ENCODE results near the gene PRMT9. TPM values are rescaled to one million over a fixed set of nuclear protein-coding genes. Genes with fewer than 3 reads are reported as not detected.

PRMT9 gene
- total RNA-seq, 2 experiments from 2014 or later = 12.0 to 12.5 TPM

- no peaks in the 10 kb centered on the region for H3K9me3 Mint-ChIP-seq
- H3K27me3 Mint-ChIP-seq = no peaks in the 10 kb centered on the region
- H3K4me1 Mint-ChIP-seq = no peaks in the 10 kb centered on the region
- POLR2A ChIA-PET = no interaction called here
- no peak overlapping the region for H3K27ac Mint-ChIP-seq
- ATAC-seq (ENCODE audit: low read depth) (no peak), DNase-seq (no peak)
- H3K4me3 Mint-ChIP-seq = no peak overlapping the region
- peaks cover 26% of the 10 kb centered on the region for H3K36me3 Mint-ChIP-seq
Observed at GRCh38 chr4:147628415-147628814, 55.5 kb downstream of the PRMT9 start.

DNA sequence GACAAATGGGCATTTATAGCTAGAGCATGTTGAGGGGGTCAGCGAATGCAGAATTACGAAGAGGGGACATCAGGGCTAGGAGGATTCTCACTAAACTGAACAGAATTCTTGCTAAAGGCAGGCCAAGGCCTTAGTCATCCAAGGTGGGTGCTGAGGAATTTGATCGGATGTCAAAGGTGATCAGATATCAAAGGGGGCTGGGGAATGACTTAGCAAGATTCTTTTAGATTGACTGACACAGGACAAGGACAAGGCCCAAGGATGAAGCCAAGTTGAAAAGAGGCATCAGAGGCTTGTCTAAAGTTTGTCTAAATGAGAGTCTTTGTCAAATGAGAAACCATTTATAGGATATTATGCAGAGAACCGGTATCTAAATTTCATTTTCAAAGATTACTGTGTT lies 57.1 kb downstream of the PRMT9 start:
- no peak for DNase-seq
- peaks cover 25% of the 10 kb centered on the region for H3K36me3 Mint-ChIP-seq
- ATAC-seq (ENCODE audit: low read depth) = no peak
- no peak overlapping the region for H3K27ac Mint-ChIP-seq
- H3K9me3 Mint-ChIP-seq = no peaks in the 10 kb centered on the region
- peaks cover 1% of the 10 kb centered on the region for H3K4me1 Mint-ChIP-seq
- POLR2A ChIA-PET = interaction anchor here (1.2 to 1.5 kb wide), 2 partner anchors 9 to 57 kb away, joined by 3 to 4 read pairs; partner anchors contain the start of genes PRMT9 and TMEM184C
- no peaks in the 10 kb centered on the region for H3K27me3 Mint-ChIP-seq
- no peak overlapping the region for H3K4me3 Mint-ChIP-seq

- no peak overlapping the region for H3K4me3 Mint-ChIP-seq
- H3K4me1 Mint-ChIP-seq = peaks cover 5% of the 10 kb centered on the region
- DNase-seq = no peak
- ATAC-seq (ENCODE audit: low read depth) = no peak
- H3K27ac Mint-ChIP-seq = no peak overlapping the region
- H3K36me3 Mint-ChIP-seq = peaks cover 25% of the 10 kb centered on the region
- H3K27me3 Mint-ChIP-seq = no peaks in the 10 kb centered on the region
- POLR2A ChIA-PET = interaction anchor here (1.5 kb wide), 1 partner anchor 8 kb away, joined by 4 read pairs; the partner anchor contains the start of gene TMEM184C
- no peaks in the 10 kb centered on the region for H3K9me3 Mint-ChIP-seq
Observed at GRCh38 chr4:147625733-147626132, 58.2 kb downstream of the PRMT9 start.

DNA sequence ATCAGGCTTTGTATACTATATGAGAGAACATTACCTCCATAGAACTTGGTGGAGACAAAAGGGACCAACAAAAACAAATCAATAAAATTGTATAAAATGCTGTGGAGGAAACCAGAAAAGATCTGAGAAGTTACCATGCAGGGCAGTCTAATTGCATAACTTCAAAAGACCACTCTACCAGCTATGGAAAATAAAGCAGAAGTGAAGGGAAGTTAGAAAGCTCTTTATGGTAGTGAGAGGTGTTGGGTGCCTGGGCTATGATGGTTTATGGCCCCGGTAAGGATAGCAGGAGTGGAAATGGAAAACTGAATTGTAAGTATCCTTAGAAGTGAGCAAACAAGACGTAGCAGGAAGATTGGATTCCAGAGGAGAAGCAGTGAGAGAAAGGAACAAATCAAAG lies 63.6 kb downstream of the PRMT9 start:
- DNase-seq = no peak
- Mint-ChIP-seq H3K4me1 (peaks cover 21% of the 10 kb centered on the region), H3K4me3 (peak overlapping the region; percentile 46), H3K27ac (no peak overlapping the region), H3K36me3 (peaks cover 18% of the 10 kb centered on the region), H3K27me3 (peaks cover 2% of the 10 kb centered on the region), H3K9me3 (no peaks in the 10 kb centered on the region)
- POLR2A ChIA-PET = no interaction called here
- ATAC-seq (ENCODE audit: low read depth) = no peak

DNA sequence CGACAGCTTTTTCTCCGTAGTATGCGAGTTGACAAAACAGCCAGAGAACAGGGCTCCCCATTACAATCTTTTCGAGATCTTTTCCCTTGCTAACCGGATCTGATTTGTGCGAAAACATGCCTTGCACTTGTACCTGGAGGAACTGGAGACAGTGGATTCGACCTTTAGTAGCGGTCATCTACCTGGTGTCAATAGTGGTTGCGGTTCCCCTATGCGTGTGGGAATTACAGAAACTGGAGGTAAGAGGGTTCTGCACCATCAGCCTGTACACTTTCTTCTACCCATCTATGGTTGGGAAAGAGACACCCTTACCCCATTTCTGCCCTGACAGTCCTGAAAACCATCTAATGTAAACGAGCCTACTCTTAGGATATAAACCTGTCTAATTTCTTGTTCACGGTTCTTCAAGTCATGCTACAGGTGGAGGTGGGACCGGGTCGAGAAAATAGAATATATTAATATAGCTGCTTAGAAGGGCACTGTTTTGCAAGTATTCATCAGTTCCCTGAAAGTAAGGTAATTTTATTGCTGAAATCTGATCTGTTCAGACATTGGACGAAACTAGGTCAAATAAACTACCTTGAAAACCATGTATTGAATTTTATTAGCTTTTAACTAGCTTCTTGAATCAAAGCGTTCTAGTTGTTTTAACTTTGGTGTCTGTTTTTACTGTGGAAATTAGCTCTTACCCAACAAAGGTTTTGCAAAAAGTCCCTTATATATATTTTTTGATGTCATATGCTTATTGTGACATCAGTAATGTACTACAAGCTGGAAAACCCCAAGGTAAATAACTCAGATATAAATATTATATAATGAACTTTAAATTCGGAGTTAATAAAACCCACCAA lies 65.9 kb downstream of the PRMT9 start:
- Mint-ChIP-seq H3K4me1 (peaks cover 21% of the 10 kb centered on the region), H3K36me3 (peaks cover 18% of the 10 kb centered on the region), H3K27ac (peak overlapping the region; percentile 98), H3K27me3 (peaks cover 11% of the 10 kb centered on the region), H3K9me3 (no peaks in the 10 kb centered on the region), H3K4me3 (peak overlapping the region; percentile 97)
- ATAC-seq (ENCODE audit: low read depth) = peak; percentile 0
- POLR2A ChIA-PET = interaction anchor here (1.1 to 3.1 kb wide), 6 partner anchors 9 to 249 kb away, joined by 3 to 53 read pairs (median 6); partner anchors contain the start of genes ARHGAP10 and PRMT9
- DNase-seq = no peak

- H3K4me1 Mint-ChIP-seq = peaks cover 20% of the 10 kb centered on the region
- peak within 1 kb of the TSS; percentile 97 for H3K4me3 Mint-ChIP-seq
- peaks cover 17% of the 10 kb centered on the region for H3K36me3 Mint-ChIP-seq
- H3K27ac Mint-ChIP-seq = peak within 1 kb of the TSS; percentile 98
- peaks cover 12% of the 10 kb centered on the region for H3K27me3 Mint-ChIP-seq
- DNase-seq (peak; percentile 98), ATAC-seq (ENCODE audit: low read depth) (peak; percentile 98)
- POLR2A ChIA-PET = interaction anchor here (0.8 to 3.1 kb wide), 8 partner anchors 9 to 825 kb away, joined by 3 to 53 read pairs (median 4); partner anchors contain the start of genes ARHGAP10, NR3C2 and PRMT9
- no peaks in the 10 kb centered on the region for H3K9me3 Mint-ChIP-seq
Observed at GRCh38 chr4:147617173-147617840, 66.7 kb downstream of the PRMT9 start, which contains the start of gene TMEM184C. TMEM184C (plus strand) TSS chr4:147617397; CDS start chr4:147617957, 560 bp downstream.

- DNase-seq (no peak), ATAC-seq (ENCODE audit: low read depth) (peak; percentile 0)
- POLR2A ChIA-PET = interaction anchor here (0.8 to 3.1 kb wide), 8 partner anchors 10 to 825 kb away, joined by 3 to 53 read pairs (median 4); partner anchors contain the start of genes ARHGAP10, NR3C2 and PRMT9
- Mint-ChIP-seq H3K27ac (peak overlapping the region; percentile 98), H3K4me1 (peaks cover 20% of the 10 kb centered on the region), H3K27me3 (peaks cover 12% of the 10 kb centered on the region), H3K4me3 (peak overlapping the region; percentile 97), H3K36me3 (peaks cover 15% of the 10 kb centered on the region), H3K9me3 (no peaks in the 10 kb centered on the region)
Observed at GRCh38 chr4:147616849-147617172, 67.2 kb downstream of the PRMT9 start.

DNA sequence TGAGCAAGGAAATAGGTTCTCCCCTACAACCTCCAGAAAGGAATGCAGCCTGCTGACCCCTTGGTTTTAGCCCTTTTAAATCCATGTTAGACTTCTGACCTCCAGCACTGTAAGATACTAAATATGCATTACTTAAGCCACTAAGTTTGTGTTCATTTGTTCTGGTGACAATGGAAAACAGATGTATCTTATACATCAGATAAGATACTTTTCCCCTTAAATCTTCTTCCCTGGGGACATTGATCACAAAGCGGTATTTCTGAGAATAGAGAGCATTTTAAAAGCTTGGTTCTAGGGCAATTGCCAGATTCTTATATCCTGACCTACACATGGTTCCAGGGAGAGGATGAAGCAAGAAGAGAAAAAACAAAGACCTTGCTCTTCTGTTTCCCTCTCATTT lies 73.3 kb downstream of the PRMT9 start:
- DNase-seq (no peak), ATAC-seq (ENCODE audit: low read depth) (no peak)
- H3K9me3 Mint-ChIP-seq = no peaks in the 10 kb centered on the region
- H3K4me3 Mint-ChIP-seq = no peak overlapping the region
- peaks cover 17% of the 10 kb centered on the region for H3K27me3 Mint-ChIP-seq
- no peak overlapping the region for H3K27ac Mint-ChIP-seq
- no peaks in the 10 kb centered on the region for H3K4me1 Mint-ChIP-seq
- POLR2A ChIA-PET = no interaction called here
- H3K36me3 Mint-ChIP-seq = no peaks in the 10 kb centered on the region

DNA sequence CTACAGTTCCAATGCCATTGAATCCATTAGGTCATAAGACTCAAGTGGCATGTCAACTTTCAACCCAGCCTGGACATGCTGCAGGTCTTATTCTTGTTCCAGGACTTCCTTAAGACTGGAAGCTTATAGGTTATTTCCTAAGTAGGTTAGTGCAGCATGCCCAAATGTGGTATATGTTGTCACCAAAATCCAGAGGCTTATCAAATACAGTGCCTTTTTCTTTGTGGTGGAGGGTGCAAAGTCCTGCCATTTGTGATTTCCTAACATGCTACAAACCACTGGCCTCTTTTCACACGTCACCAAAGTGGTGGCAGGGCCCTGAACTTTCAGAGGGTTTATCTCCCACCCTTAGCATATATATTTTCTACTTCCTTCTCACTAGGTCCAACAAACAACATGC lies 76.5 kb downstream of the PRMT9 start:
- Mint-ChIP-seq H3K4me1 (no peaks in the 10 kb centered on the region), H3K27ac (no peak overlapping the region)

GRCh38 chr4:147605499-147605898 lies 78.5 kb downstream of the PRMT9 start:
- POLR2A ChIA-PET = no interaction called here
- Mint-ChIP-seq H3K4me3 (no peak overlapping the region), H3K9me3 (no peaks in the 10 kb centered on the region), H3K27ac (no peak overlapping the region), H3K36me3 (no peaks in the 10 kb centered on the region), H3K4me1 (no peaks in the 10 kb centered on the region), H3K27me3 (peaks cover 3% of the 10 kb centered on the region)
- ATAC-seq (ENCODE audit: low read depth) (no peak), DNase-seq (no peak)

More for the DNA sequence above, 76.5 kb downstream of the PRMT9 start:
- no peak for ATAC-seq (ENCODE audit: low read depth)
- Mint-ChIP-seq H3K36me3 (no peaks in the 10 kb centered on the region), H3K4me3 (no peak overlapping the region), H3K27me3 (peaks cover 5% of the 10 kb centered on the region), H3K9me3 (no peaks in the 10 kb centered on the region)
- DNase-seq = no peak
- POLR2A ChIA-PET = no interaction called here

DNA sequence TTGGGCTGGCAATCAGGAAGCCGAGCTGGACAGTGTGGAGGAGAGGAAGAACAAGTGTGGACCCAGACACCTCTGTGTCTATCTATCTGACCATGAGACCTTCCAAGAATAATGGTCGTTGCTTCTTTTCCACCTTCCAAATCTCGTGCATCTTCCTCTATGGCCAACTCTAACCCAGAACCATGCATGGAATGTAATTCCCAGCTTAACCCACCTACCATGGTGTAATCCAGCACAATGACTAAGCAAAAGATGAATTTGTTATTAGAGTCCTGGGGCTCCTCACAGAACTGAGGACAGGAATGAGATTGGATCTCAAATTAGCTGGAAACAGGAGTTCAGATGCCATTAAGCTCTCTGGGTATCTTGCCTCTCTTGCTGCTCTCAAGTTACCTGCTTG lies 84.2 kb downstream of the PRMT9 start:
- no peaks in the 10 kb centered on the region for H3K36me3 Mint-ChIP-seq

DNA sequence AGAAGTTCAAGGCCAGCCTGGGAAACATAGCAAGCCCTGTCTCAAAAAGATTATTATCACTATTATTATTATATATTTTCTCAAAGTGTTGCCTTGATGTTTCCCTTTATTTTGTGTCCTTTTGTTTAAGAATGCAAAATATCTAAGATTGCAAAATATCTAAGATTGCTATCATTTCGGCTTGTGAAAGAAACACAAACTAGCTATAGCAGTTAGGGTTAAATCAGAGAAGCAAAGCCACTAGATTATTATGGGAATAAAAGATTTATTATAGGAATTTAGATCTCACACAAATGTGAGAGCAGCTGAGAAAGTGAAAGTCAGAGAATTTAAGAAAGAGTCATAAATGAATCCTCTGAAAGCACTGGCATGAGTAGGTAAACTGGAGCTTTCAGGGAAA lies 84.8 kb downstream of the PRMT9 start:
- H3K27ac Mint-ChIP-seq = no peak overlapping the region
- H3K4me3 Mint-ChIP-seq = no peak overlapping the region
- no peaks in the 10 kb centered on the region for H3K36me3 Mint-ChIP-seq
- POLR2A ChIA-PET = no interaction called here
- DNase-seq (no peak), ATAC-seq (ENCODE audit: low read depth) (no peak)
- peaks cover 6% of the 10 kb centered on the region for H3K4me1 Mint-ChIP-seq
- peaks cover 3% of the 10 kb centered on the region for H3K27me3 Mint-ChIP-seq
- H3K9me3 Mint-ChIP-seq = no peaks in the 10 kb centered on the region

More for the DNA sequence above, 84.2 kb downstream of the PRMT9 start:
- no peak overlapping the region for H3K27ac Mint-ChIP-seq
- peaks cover 3% of the 10 kb centered on the region for H3K4me1 Mint-ChIP-seq
- no peak for ATAC-seq (ENCODE audit: low read depth)
- peaks cover 3% of the 10 kb centered on the region for H3K27me3 Mint-ChIP-seq
- H3K9me3 Mint-ChIP-seq = no peaks in the 10 kb centered on the region
- no peak for DNase-seq
- POLR2A ChIA-PET = no interaction called here
- no peak overlapping the region for H3K4me3 Mint-ChIP-seq

DNA sequence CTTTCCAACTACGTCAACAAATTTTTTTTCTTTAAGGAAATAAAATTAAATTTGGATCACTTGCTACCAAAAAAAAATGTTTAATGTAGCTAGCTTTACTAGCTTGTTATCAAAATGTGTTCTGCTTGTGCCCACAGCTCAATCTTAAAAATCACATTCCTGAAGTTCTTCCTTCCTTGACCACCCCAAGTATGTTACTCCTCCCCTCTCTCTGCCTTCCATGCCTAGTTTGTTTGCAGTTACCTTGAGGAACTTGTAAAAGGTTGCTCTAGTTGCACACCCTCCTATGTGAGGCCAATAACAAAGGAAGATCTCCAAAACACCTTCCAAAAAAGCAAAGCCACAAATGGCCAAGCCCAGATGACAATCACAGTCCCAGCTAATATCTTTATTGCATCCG lies 86.4 kb downstream of the PRMT9 start:
- no peaks in the 10 kb centered on the region for H3K36me3 Mint-ChIP-seq
- H3K27me3 Mint-ChIP-seq = peaks cover 3% of the 10 kb centered on the region
- no peak for DNase-seq
- H3K4me3 Mint-ChIP-seq = no peak overlapping the region
- H3K9me3 Mint-ChIP-seq = no peaks in the 10 kb centered on the region
- POLR2A ChIA-PET = no interaction called here
- H3K27ac Mint-ChIP-seq = no peak overlapping the region
- H3K4me1 Mint-ChIP-seq = peaks cover 6% of the 10 kb centered on the region
- ATAC-seq (ENCODE audit: low read depth) = no peak

Measured in activated naive CD8-positive, alpha-beta T cell treated with anti-CD3 and anti-CD28 coated beads, Interleukin-2, amount 10 ng/mL, durations not matched to agents 7 days and 5 days (primary cell).